GM21381 (cell line): Measurements from ENCODE around the gene ZNHIT1.
A peak's percentile ranks its signal among the peaks of the same experiment; 100 is the strongest.
"Not testable (repeated sequence)": the region's sequence is repeated elsewhere in the genome, so short reads cannot be mapped to it uniquely, and the experiment has no call there.

Experiments
- ATAC-seq: cut with Tn5 transposase; IDR thresholded peaks from one replicate; pipeline ENCODE4 v1.9.1; 2021; ENCODE audit warnings: mild to moderate bottlenecking, moderate library complexity; ENCODE audit not compliant: unreplicated experiment

ZNHIT1 gene

DNA sequence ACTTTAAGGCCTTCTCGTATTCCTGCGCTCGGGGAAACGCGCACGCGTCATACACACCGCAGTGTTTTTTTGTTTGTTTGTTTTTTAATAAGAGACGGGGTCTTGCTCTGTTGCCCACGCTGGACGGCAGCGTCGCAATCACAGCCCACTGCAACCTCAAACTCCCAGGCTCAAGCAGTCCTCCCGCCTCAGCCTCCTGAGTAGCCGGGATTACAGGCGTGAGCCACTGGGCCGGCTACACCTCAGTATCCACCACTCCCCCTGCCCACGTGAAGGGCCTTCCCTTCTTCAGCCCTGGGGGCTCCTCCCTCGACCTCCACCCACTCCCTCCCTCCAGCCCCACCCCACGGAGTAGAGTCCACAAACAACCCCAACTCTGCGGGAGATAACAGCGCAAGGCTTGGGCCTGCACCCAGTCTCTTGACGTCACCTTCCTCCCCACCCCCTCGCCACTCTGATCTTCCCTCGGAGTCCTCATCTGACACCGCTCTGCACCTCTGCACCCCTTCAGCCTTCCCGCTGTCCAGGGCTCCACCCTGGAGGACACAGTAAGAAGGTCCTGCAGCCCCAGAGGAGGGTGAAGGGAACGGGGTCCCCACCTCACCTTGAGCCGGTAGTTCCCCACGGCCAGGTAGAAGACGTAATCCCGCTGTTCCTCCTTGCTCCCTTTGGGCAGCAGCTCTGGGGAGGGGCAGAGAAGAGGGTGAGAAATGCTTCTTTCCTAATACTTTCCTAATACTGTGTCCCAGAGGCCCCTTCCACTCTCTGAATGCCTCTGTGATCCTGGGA is 22.5 kb downstream of the ZNHIT1 start:
- ATAC-seq, result no peak

DNA sequence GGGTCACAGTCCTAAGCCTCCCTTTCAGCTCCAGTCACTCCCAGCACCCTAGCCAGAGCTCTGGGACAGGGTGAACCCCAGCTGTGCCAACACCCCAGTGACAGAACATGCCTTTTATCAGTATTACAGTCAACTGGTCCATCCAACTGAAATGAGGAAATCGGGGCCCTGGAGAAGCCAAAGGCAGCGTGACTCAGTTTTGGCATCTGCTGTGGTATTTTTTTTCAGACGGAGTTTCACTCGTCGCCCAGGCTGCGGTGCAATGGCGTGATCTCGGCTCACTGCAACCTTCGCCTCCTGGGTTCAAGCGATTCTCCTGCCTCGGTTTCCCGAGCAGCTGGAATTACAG is 23.0 kb downstream of the ZNHIT1 start:
- ATAC-seq, result no peak

DNA sequence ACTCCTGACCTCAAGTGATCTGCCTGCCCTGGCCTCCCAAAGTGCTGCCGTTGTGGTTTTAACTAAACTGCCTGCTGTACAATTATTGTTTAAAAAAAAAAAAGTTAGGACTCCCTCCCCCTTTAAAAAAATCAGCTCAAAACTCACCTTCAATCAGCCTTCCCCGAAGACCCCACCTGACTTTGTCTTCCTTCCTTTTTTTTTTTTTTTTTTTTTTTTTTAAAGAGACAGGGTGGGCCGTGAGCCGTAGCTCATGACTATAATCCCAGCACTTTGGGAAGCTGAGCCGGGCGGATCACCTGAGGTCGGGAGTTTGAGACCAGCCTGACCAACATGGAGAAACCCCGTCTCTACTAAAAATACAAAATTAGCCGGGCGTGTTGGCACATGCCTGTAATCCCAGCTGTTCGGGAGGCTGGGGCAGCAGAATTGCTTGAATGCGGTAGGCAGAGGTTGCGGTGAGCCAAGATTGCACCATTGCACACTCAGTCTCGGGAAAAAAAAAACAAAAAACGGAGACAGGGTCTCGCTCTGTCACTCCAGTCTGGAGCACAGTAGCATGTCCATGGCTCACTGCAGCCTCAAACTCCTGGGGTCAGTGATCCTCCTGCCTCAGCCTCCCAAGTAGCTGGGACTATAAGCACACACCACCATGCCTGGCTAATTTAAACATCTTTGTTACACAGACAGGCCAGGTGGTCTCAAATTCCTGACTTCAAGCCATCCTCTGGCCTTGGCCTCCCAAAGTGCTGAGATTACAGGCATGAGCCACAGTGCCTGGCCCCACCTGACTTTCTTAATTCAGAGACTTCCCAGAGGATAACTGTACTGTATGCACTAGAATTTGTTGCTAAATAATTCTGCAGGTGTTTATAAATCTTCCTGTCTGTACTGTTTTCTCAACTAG is 23.7 kb downstream of the ZNHIT1 start:
- ATAC-seq, result no peak

DNA sequence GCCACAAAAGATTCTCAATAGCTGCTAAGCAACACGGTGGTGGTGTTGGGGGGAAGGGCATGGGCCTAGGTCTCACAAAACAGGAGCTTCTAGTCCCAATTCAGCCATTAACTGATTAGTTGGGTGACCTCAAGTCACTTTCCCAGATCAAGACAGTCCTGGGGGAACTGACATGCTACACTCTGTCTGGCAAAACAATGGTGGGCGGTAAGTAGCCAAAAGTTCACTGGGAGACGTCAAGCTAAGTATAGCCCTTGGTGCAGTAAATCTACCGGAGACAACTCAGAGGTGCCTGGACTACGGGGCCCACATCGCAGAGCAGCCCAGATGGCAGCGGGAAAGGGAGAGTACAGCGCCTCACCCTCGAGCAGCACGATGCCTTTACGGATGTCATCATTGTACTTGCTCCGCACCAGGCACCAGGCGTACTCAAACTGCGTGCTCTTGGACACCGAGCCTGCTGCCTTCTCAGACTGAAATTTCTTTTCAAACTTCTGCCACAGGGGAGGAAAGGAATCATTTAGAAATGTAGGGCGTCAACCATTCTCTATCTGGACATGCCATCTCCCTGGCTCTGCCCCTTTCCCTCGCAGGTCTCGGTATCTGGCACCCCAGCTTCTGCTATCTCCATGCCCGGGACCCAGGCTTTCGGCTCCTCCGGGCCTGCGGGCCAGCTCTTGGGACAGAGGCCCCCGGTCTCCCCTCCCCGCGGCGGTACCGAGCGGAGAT is 25.8 kb downstream of the ZNHIT1 start:
- no peak for ATAC-seq

DNA sequence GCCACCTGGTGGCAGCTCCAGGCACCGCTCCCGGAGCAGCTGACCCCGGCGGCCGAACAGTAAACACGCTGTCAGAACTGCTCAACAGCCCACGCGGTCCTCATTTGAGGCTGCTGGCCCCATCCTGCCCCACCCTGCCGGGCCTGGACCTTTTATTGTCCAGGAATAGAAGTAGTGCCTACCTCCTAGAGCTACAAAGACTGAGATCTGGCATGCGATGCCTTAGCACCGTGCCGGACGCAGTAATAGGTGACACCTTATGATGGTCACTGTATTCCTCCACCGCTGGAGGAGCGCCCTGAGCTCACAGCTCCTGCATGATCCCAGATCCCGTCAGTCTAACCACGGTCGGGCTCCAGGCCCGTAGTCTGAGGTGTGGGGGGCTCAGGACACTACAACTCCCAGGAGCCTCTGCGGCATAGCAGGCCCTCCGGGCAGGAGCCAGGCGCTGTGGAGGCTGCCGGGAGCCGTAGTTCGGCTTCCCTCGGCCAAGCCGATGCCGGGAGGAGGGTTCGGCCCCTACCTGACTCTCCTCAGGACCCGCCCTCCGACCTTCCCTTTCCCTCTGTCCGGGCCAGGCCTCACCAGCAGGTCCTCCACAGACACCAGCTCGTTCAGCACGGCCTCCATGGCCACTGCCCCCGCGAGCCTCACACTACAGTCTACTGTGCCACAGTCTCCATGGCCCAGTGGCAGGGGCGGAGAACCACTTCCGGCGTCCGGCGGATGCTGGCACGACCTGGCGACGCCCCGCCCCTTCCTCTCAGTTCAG is 26.6 kb downstream of the ZNHIT1 start, which contains the start of gene FIS1:
TSS of gene FIS1 (minus strand) at position 707 of the 772 bp plus-strand sequence. CDS start at position 630, 77 bp downstream.
- peak; percentile 90 for ATAC-seq

DNA sequence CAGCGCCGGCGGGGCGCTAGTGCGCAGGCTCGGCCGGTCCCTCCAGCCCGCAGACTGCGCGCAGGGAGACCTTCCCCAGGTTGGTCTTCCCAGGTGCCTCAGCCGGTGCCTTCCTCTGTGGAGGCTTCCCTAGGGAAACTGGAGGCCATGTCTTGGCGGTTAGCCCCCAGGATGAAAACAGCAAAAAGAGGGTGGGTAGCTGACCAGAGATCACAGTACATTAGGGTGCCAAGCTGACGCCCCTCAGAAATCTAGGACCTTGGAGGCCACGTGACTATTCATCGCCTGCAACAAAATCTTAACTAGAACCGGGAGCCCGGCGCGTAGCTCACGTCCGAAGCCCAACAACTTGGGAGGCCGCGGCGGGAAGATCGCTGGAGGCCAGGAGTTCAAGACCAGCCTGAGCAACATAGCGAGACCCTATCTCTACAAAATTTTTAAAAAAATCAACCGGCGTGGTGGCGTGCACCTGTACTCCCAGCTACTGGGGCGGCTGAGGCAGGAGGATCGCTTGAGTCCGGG is 27.2 kb downstream of the ZNHIT1 start:
- no peak for ATAC-seq

DNA sequence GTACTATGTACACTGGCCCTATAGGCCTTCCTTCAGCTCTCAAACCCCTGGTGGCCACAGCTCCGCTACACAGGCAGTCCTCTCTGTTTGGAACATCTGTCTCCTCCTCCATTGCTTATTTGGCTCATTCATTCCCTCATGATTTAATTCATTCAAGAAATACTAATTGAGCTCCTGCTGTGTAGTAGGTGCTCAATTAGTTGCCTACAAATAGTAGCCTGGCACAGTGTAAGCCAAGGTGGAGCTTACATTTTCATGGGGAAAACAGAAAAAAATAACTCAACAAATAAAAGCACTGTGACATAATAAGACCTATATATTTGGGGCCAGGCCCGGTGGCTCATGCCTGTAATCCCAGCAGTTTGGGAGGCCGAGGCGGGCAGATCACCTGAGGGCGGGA is 30.3 kb downstream of the ZNHIT1 start:
- ATAC-seq, result no peak

DNA sequence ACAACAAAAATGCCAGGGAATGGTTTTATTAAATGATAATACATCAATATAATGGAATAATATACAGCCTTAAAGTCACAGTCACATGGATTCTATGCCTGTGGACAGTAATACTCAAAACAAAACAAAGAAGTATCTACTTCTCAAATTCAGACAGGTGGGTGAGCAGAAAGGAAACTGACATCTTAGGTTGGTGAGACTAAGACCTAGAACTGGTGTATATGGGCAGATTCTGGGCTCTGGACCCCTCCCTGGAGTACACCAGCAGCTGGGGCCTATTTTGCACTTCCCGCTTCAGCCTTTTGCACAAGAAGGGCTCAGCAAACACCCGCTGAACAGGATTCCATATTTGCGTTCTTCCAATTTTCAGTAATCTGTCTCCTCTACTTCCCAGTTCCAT is 32.4 kb downstream of the ZNHIT1 start:
- ATAC-seq, result no peak

DNA sequence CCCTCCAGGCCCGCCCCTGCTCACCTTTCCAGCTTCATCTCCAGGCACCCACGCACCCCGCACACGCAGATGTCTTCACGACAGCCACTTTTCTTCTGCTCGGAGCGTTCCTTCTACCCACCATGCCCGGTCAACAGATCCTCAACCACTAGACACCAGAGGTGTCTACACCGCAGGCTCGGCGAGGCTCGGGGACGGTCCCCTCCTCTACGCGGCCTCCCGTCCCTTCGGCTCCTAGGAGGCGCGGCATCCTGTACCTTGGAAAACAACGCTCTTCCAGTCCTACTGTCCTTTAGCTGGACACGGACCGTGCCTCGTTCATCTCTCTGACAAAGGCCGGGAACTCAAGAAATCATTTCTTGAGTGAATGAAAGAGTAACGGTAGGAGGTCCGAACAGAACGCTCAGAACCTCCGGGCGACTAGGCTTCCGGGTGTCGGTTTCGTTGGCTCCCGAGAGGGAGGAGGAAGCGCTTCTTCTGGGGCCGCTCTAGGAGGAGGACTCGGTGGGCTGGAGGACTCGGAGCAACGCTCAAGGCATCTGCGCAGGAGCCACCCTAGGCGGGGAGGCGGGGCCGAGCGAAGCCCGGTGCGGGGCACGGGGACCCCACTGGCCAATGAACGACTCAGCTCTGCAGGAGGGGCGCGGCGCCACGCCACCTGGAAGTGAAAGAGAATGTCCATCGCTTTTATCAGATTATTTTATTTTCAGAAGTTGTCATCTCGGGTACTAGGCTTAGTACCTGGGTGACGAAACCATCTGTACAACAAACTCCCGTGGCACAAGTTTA is 34.1 kb downstream of the ZNHIT1 start:
- peak; percentile 98 for ATAC-seq

DNA sequence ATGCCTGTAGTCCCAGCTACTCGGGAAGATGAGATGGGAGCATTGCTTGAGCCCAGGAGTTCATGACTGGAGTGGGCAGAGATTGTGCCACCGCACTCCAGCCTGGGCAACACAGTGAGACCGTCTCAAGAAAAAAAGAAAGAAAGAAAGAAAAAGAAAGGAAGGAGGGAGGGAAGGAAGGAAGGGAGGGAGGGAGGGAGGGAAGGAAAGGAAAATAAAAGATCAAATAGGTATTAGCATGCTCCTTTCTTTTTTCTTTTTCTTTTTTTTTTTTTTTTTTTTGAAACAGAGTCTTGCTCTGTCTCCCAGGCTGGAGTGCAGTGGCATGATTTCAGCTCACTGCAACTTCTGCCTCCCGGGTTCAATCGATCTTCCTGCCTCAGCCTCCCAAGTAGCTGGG is 35.2 kb downstream of the ZNHIT1 start:
- not testable (repeated sequence) for ATAC-seq

DNA sequence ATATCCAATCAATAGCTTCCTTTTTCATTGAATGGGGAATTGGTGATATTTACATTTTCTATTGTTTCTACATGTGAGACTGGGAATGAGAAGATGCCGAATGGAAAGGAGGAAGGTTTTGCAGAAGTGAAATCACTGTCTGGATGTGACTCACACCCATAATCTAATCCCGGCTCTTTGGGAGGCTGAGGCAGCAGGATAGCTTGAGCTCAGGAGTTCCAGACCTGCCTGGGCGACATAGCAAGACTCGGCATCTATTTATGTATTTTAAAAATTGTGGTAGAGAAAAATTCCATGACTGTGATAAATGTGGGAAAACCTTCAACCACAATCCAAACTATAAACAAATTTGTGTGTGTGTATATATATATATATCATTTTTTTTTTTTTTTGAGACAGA is 37.8 kb downstream of the ZNHIT1 start:
- ATAC-seq, result no peak

DNA sequence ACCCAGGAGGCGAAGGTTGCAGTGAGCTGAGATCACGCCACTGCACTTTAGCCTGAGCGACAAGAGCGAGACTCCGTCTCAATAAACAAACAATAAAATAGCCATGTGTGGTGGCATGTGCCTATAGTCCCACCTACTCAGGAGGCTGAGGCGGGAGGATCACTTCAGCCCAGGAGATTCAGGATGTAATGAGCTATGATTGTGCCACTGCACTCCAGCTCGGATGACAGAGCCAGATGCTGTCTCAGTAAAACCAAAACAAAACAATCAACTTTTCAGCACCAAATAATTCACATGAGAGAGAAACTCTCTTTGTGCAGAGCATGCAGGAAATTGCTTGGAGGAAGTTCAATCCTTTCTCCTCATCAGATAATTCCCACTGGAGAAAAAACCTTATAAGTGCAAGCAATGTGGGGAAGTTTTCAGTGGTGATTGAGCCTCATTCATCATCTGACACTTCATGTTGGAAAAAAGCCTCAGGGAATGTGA is 40.3 kb downstream of the ZNHIT1 start:
- no peak for ATAC-seq

DNA sequence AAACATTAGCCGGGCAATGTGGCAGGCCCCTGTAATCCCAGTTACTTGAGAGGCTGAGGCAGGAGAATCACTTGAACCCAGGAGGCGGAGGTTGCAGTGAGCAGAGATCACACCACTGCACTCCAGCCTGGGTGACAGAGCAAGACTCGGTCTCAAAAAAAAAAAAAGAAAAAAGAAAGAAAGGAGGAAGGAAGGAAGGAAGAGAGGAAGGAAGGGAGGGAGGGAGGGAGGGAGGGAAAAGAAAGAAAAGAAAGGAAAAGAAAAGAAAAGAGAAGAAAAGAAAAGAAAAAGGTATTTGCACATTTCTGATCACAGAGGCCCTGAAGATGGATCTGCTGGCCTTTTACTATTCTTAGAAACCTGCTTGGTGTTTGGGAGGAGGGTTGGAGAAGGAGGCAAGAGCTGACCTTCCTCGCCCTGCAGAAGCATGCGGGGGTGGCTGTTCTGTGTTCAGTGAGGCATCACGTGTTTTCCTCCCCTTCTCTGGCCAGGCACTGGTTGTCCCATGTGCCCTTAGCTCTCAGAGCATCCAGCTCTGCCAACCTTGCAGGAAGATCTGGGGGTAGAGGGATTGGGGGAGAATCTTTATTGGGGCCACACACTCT is 46.2 kb downstream of the ZNHIT1 start:
- ATAC-seq, result not testable (repeated sequence)

DNA sequence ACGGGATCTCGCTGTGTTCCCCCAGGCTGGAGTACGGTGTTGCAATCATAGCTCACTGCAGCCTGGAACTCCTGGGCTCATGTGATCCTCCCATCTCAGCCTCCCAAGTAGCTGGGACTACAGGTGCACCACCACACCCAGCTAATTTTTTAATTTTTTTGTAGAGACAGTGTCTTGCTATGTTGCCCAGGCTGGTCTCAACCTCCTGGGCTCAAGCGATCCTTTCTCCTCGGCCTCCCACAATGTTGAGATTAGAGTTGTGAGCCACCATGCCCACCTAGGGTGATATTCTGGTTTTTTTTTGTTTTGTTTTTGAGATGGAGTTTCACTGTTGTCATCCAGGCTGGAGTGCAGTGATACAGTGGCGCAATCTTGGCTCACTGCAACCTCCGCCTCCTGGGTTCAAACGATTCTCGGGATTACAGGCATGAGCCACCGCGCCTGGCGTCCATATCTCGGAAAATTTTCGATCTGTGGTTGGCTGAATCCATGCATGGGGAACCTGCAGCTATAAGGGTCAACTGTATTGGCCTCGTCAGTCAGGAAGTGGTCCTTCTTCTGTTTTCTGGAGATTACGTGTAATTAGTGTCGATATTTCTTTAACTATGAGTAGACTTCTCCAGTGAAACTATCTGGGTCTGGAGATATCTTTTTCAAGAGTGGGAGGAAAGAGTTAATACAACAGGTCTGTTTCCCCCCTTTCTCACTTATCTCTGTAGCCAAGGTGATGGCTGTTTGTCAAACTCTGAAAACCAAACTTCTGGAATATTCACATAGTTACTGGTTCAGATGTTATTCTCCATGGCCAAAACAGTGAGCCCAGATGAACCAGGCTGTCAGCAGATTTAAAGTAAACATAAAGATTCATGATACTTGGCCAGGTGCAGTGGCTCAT is 47.9 kb downstream of the ZNHIT1 start:
- no peak for ATAC-seq

DNA sequence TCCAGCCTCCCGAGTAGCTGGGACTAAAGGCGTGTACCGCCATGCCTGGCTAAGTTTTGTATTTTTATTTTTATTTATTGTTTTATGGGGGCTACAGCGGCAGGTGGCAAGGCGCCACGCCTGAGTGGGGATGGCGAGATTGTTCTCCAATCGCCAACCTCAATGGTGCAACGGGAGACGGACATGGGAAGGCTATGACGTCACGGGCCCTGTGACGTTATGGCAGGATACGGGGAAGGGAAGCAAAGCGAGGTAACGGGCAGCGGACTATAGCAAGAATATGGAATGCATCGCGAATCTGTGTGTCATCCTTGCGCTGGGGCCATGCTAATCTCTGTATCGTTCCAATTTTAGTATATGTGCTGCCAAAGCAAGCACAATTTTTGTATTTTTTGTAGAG is 51.7 kb downstream of the ZNHIT1 start:
- ATAC-seq, result no peak

DNA sequence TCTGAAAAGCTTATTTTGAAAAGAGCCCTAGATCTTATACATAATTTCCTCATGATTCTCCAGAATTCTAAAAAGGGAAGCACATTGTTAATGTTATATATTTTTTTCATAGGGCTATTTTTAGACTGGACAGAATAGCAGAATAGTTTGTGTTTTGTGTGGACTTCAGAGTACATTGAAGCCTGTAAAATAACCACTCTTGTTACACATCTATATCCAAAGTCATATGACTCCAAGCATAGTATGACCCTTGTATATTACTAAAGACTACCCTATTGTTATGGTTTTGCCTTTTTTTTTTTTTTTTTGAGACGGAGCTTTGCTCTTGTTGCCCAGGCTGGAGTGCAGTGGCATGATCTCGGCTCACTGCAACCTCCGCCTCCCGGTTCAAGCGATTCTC is 53.1 kb downstream of the ZNHIT1 start:
- no peak for ATAC-seq

DNA sequence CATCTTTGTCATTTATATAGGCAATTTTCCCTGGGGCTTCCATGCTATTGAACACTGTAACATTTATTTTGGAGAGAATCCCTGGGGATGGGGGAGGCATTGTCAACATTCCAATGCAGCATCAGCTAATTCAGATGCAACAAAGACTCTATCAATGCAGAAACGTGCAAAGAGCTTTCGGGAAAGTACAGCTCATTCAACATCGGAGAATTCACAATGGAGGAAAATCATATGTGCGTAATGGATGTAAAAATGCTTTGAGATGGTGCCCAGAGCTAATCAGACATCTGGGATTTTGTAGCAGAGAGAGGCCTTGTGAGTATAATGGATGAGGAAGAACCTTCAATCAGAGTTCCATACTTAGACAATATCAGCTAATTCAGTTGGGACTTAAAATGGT is 55.2 kb downstream of the ZNHIT1 start:
- ATAC-seq, result no peak
